ENCODE measurements around the gene CRY1.

Gene CRY1

DNA sequence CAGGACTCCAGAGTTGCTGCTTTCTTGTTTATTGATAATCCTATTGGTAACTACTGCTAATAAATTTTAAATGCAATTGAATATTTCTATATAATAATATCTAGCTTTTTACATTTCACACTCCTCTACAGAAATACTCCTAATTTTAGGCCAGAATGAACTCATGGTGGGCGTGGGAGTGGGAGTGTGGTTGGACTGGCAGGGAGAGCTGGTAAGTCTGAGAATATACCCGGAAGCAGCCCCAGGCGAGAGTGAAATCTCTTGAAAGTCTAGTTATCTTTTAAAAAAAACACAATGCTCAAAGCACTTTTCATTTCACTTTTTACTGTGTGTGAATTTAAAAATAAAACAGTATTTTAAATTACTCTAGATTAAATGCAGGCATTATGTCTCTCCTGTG lies 132.9 kb downstream of the CRY1 start:
- no peak for DNase-seq (ENCODE audit: low read depth)

DNA sequence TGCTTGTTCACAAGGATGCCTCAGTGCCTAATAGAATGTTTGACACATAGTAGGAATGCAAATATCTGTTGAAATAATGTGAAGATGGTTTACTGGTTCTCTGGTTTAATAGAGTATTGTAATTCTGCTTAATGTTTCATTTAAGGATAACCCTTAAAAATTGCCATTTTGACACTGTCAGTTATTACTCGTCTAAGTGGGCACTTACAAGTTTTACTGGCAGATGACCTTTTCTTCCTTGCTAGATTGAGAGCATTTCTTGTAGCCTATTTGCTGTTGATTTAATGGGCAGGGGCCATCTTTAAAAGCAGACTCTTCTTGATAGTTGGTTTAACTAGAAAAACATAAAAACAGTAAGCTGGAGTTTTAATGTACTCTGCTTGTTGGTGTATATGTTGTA lies 135.8 kb downstream of the CRY1 start:
- DNase-seq (ENCODE audit: low read depth): peak; percentile 20

DNA sequence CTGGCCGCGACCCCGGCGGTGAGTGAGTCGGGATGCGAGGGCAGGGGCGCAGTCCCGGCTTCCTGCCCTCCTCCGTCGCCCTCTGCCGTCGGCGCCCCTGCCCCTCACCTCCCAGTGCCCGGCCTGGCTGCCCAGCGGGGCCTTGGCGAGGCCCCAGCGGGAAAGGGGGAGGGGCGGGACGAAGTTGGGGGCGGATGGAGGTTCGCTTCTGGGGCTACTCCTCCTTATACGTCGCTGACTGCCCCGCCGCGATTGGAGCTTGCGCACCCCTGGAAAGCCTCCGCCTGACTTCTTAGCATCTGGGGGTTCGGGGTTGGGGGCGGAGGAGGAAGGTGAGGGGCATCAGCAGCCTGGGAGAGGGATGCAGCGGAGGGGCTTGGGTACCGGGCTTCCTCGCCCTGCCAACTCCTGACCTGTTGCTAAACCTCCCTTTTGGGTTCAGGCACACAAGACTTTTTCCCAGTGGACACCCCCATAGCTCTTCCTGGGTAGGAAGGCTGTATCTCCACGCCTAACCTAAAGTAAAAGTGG lies 137.2 kb downstream of the CRY1 start:
- DNase-seq (ENCODE audit: low read depth): peak; percentile 74

DNA sequence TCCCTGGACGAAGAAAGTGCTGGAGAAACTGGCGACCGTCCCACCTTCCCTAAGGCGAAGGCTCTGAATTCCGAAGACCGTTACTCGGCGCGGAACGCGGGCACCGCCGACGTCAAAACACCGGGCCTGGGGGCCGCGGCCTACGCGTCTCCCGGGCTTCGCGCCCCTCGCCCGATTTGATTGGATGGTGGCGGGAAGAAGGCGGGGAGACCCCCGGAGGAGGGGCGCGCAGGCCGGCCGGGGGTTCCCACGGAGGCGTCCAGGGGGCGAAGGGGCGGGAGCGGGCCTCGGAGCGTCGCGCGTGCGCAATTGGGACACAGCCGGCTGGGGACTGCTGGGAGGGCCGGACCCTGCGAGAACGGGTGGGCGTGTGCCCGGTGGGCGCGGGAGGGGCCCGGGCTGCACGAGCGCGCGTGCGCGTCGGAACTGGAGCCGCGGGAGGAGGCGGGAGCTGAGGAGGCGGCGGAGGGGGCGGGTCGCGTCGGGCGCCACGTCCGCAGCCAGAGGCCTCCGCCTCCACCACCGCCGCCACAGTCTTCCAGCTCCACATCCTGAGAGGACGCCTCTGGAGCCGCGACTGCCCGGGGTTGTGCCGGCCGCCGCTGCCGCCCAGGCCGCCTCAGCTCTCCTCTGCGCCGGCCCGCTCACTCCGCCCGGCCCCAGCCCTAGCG lies 137.8 kb downstream of the CRY1 start, which contains the start of gene TMEM263:
Gene TMEM263 (plus strand): TSS at position 531 of the 671 bp plus-strand sequence. CDS start 11,210 bp downstream, outside the sequence.
- peak; percentile 97 for DNase-seq (ENCODE audit: low read depth)

DNA sequence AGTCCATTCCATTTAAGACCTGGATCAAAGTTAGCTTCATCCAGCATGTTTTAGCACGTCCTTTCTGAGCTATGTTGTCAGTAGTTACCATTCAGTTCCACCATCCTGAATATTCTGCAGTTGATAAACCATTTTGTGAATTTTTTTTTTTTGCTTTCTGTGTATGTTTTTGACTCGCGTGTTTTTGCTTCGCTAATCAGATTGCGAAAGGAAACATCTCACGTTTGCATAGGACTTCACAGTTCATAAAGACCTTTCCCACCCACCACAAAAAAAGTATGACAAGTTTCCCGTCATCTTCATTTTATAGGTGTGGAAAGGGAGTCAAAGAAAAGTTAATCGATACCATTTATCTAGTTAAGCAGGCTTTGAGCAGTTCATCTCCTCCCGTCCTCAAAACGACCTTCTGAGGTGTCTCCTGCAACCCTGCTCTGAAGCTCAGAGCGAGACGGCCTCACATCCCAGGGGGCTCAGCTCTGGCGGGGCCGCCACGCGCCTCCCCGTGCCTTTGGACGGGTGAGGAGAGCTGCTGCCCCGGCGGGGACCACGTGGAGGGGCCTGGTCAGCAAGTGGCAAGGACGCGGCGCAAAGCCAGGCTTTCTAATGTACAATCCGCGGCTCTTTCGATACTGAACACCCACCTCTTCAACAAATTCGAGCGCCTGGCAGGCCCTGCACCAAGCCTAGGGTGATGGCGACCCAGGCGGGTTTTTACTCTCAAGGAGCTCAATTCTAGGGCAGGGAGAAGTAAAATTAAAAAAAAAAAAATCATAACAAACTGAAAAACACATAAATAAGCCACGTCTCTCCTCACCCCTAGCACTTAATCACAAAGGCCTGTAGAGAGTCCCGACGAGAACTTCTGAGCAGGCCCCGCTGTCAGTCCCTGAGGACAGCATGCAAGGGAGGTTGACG lies 138.6 kb downstream of the CRY1 start:
- peak; percentile 52 for DNase-seq (ENCODE audit: low read depth)

DNA sequence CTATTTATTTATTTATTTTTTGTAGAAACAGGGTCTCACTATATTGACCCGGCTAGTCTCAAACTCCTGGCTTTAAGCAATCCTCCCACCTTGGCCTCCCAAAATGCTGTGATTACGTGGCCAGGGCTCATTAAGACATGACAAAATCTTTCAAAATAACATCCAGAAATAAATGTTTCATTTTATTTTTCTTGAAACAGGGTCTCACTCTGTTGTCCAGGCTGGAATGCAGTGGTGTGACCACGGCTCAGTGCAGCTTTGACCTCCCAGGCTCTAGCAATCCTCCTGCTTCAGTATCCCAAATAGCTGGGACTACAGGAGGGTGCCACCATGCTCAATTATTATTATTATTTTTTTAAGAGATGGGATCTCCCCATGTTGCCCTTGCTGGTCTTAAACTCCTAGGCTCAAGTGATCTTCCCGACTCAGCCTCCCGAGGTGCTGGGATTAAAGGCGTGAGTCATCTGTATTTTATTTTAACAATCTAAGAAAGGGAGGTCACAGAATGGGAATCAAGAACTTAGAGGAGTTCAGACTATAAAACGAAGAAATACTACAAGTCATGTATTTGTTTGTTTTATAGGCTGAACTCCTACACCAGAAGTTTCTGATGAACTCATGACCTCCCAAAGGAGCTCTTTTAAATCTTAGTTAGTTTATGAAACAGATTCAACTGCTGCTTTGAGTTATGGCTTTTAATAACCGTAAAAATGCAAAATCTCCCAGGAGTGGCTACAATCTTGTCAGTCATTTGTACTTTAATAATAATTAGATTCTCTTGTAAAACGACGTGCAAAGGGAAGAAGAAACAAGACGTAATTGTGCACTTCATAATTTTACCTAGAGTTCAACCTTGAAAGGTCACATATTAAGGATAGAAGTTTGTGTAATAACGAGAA lies 139.7 kb downstream of the CRY1 start:
- peak; percentile 87 for DNase-seq (ENCODE audit: low read depth)

DNA sequence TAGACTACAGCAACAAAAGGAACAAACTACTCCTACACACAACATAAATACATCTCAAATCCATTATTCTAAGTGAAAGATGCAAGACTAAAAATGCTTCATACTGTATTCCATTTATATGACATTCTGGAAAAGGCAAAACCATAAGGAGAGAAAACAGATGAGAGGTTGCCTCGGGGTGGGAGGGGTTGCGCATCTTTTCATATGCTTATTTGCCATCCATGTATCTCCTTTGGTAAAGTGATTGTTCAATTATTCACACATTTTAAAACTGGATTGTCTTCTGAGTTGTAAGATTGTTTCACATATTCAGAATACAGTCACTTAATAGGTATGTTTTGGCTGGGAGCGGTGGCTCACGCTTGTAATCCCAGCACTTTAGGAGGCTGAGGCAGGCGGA lies 142.8 kb downstream of the CRY1 start:
- DNase-seq (ENCODE audit: low read depth): no peak

DNA sequence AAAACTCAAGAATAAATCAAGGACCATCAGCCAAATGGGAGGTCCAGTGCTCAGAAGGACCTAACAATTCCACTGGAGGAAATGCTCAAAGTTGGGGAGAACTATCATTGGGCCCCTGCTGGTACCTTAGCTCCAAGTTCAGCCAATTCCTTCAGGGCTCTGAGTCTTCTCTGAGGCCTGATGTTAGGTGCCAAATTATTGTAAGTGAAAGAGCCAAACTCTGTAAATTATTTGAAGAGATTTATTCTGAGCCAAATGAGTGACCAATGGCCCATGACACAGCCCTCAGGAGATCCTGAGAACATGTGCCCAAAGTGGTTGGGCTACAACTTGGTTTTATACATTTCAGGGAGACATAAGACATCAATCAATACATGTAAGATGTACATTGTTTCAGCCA lies 145.9 kb downstream of the CRY1 start:
- DNase-seq (ENCODE audit: low read depth): no peak

DNA sequence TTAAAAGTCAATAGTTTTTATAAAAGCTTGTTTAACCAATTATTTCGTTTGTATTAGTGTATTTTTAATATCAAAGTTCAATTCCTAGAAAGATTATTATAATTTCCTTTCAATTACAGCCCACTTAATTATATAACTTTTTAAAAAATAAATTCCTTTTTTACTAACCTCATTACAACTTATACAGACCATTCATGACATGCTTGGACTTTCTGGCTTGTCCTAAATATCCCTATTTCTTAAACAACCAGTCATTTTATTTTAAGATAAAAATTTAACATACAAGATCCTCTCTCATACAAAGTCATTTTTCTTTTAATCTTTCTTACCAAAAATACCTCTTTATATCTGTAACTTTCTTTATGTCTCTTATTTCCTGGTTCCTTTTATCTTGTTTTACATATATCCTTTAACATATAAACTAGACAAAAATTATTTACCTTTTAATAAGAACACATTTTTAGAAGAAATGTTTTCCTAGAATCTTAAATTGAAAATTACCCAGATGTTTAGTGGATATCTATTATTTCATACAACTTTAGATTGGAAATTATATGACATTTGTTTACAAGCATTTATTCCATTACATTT lies 148.0 kb downstream of the CRY1 start:
- DNase-seq (ENCODE audit: low read depth): no peak

DNA sequence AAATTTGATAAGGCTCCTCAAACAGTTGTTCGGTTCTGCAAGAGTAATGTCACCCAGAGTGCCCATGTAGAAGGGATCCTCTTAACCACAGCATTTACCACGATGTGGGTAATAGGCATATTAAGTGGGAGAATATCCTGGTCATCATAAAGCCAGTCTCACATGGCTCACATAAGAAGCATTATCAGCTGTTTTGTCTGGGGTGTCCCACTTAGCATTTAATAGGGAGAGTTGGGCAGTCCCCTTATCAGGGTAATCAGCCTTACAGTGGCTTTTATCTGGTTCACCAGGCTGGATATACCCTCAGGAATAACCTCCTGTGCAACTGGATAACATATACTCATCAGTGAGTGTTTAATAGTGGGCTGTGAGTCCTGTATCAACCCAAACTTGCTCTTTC lies 150.6 kb downstream of the CRY1 start:
- no peak for DNase-seq (ENCODE audit: low read depth)

DNA sequence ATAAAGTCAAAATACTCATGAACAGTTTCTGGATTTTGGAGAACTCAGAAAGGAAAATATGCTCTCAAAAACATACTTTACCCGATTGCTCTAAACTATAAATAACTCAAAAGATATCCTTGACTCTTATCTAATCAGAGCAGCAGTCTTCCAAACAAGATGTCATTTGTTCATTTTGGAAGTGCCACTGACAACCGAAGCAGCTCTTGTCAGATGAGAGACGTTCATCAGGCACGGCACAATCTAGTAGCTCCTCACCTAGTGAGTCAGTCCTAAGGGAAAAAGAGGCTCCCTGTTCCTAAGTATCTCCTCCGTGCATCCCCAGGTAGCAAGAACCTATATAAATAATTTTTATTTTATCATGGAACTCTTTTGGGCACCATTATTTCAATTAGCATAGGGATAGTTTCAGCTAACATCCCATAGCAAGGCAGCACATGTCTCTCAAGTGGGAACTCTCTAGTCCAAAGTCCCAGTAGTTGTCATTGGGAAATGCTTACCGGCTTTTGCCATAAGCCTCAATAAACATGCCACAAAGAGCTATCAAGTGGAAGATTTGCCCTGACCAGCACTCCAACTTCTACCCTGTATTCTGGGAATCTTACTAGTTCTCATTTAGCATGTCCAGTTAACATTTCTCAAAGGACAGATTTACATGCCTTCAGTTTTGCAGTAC lies 151.7 kb downstream of the CRY1 start:
- DNase-seq (ENCODE audit: low read depth): no peak
